ENCODE results near the gene CTCFL. TPM values are rescaled to one million over a fixed set of nuclear protein-coding genes. Genes with fewer than 3 reads are reported as not detected.

Gene CTCFL
- total RNA-seq, 1 experiment from 2014 or later = not detected

DNA sequence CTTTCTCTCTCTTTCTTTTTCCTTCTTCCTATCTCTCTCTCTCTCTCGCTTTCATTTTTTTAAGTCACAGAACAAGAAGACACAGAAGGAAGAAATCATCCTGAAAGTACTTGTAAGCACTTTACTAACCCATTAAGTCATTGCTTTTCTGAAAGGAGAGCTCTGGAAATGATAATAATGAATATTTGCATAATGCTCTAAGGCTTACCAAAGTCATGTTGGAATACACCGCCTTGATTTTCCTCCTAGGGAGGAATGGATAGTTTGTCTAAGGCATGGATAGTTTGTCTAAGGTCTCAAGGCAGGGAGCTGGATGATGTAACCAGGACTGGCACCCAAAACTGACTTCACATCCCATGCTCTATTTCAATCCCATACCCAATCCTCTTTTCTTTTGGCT is 12.9 kb upstream of the CTCFL start:
- BruUV-seq (replicated peaks) = no TSS peak
- Mint-ChIP-seq H3K36me3 (ENCODE audit: insufficient read depth, unreplicated experiment) (no peaks in the 10 kb centered on the region), H3K27me3 (ENCODE audit: unreplicated experiment) (peaks cover 96% of the 10 kb centered on the region), H3K4me3 (ENCODE audit: low read depth, unreplicated experiment) (no peak overlapping the region), H3K27ac (ENCODE audit: unreplicated experiment) (no peak overlapping the region), H3K9me3 (ENCODE audit: low read depth, unreplicated experiment) (peaks cover 5% of the 10 kb centered on the region), H3K4me1 (ENCODE audit: low read depth, unreplicated experiment) (no peaks in the 10 kb centered on the region)
- CTCF ChIA-PET = interaction anchor here (0.6 kb wide), 1 partner anchor 28 kb away, joined by 3 read pairs; no protein-coding TSS in a partner anchor
- no peak for DNase-seq
- TF ChIP-seq, protein P1, sequence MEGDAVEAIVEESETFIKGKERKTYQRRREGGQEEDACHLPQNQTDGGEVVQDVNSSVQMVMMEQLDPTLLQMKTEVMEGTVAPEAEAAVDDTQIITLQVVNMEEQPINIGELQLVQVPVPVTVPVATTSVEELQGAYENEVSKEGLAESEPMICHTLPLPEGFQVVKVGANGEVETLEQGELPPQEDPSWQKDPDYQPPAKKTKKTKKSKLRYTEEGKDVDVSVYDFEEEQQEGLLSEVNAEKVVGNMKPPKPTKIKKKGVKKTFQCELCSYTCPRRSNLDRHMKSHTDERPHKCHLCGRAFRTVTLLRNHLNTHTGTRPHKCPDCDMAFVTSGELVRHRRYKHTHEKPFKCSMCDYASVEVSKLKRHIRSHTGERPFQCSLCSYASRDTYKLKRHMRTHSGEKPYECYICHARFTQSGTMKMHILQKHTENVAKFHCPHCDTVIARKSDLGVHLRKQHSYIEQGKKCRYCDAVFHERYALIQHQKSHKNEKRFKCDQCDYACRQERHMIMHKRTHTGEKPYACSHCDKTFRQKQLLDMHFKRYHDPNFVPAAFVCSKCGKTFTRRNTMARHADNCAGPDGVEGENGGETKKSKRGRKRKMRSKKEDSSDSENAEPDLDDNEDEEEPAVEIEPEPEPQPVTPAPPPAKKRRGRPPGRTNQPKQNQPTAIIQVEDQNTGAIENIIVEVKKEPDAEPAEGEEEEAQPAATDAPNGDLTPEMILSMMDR (IDR thresholded peaks at IDR 0.05; ENCODE audit: unreplicated experiment) = no peak
- intact Hi-C loops (cut with micrococcal nuclease; ENCODE audit: unreplicated experiment) = no loop called here

GRCh38 chr20:57536771-57537724 is 12.1 kb upstream of the CTCFL start:
- Mint-ChIP-seq H3K27me3 (ENCODE audit: unreplicated experiment) (peaks cover 98% of the 10 kb centered on the region), H3K36me3 (ENCODE audit: insufficient read depth, unreplicated experiment) (no peaks in the 10 kb centered on the region), H3K27ac (ENCODE audit: unreplicated experiment) (no peak overlapping the region), H3K4me1 (ENCODE audit: low read depth, unreplicated experiment) (no peaks in the 10 kb centered on the region), H3K4me3 (ENCODE audit: low read depth, unreplicated experiment) (no peak overlapping the region), H3K9me3 (ENCODE audit: low read depth, unreplicated experiment) (peaks cover 5% of the 10 kb centered on the region)
- TF ChIP-seq, protein P1 (IDR thresholded peaks at IDR 0.05; ENCODE audit: unreplicated experiment) = no peak
- no peak for DNase-seq
- CTCF ChIA-PET = no interaction called here
- no TSS peak for BruUV-seq (replicated peaks)
- intact Hi-C loops (cut with micrococcal nuclease; ENCODE audit: unreplicated experiment) = no loop called here

GRCh38 chr20:57536120-57536708 is 11.3 kb upstream of the CTCFL start:
- peaks cover 5% of the 10 kb centered on the region for H3K9me3 Mint-ChIP-seq (ENCODE audit: low read depth, unreplicated experiment)
- TF ChIP-seq, protein P1 (IDR thresholded peaks at IDR 0.05; ENCODE audit: unreplicated experiment) = no peak
- H3K4me1 Mint-ChIP-seq (ENCODE audit: low read depth, unreplicated experiment) = no peaks in the 10 kb centered on the region
- H3K36me3 Mint-ChIP-seq (ENCODE audit: insufficient read depth, unreplicated experiment) = no peaks in the 10 kb centered on the region
- no peak overlapping the region for H3K27ac Mint-ChIP-seq (ENCODE audit: unreplicated experiment)
- DNase-seq = no peak
- H3K27me3 Mint-ChIP-seq (ENCODE audit: unreplicated experiment) = peaks cover 96% of the 10 kb centered on the region
- no peak overlapping the region for H3K4me3 Mint-ChIP-seq (ENCODE audit: low read depth, unreplicated experiment)
- intact Hi-C loops (cut with micrococcal nuclease; ENCODE audit: unreplicated experiment) = no loop called here
- no TSS peak for BruUV-seq (replicated peaks)
- CTCF ChIA-PET = no interaction called here

- peaks cover 5% of the 10 kb centered on the region for H3K9me3 Mint-ChIP-seq (ENCODE audit: low read depth, unreplicated experiment)
- no TSS peak for BruUV-seq (replicated peaks)
- H3K4me1 Mint-ChIP-seq (ENCODE audit: low read depth, unreplicated experiment) = no peaks in the 10 kb centered on the region
- intact Hi-C loops (cut with micrococcal nuclease; ENCODE audit: unreplicated experiment) = no loop called here
- DNase-seq = no peak
- no peaks in the 10 kb centered on the region for H3K36me3 Mint-ChIP-seq (ENCODE audit: insufficient read depth, unreplicated experiment)
- H3K4me3 Mint-ChIP-seq (ENCODE audit: low read depth, unreplicated experiment) = no peak overlapping the region
- TF ChIP-seq, protein P1 (IDR thresholded peaks at IDR 0.05; ENCODE audit: unreplicated experiment) = no peak
- H3K27me3 Mint-ChIP-seq (ENCODE audit: unreplicated experiment) = peaks cover 92% of the 10 kb centered on the region
- CTCF ChIA-PET = interaction anchor here (0.6 to 1.3 kb wide), 3 partner anchors 12 to 689 kb away, joined by 3 to 4 read pairs (median 3); no protein-coding TSS in a partner anchor
- no peak overlapping the region for H3K27ac Mint-ChIP-seq (ENCODE audit: unreplicated experiment)
These were observed 10.4 kb upstream of the CTCFL start for GRCh38 chr20:57535297-57535696.

Measured in Calu3 (cell line).